SK-N-SH (cell line): ENCODE measurements around the gene TSHR. TPM values are rescaled to one million over a fixed set of nuclear protein-coding genes. Genes with fewer than 3 reads are reported as not detected.

Experiments used
- CTCF ChIA-PET: fragments of 300-600, 350-600 bp; formaldehyde crosslinking; extraction: SDS; loops from one replicate; lab custom pipeline; 2021; lab: Yijun Ruan, JAX
- POLR2A ChIA-PET: fragments of 350-600 bp; sonication (Branson Sonifier 250); formaldehyde crosslinking; extraction: SDS; loops from one replicate; lab custom pipeline; 2020; ENCODE audit warnings: antibody characterized with exemption, inconsistent platforms; lab: Yijun Ruan, JAX
- DNase-seq: peaks from one replicate; pipeline ENCODE4 v3.0.0; 2012
- H2AFZ ChIP-seq: fragments of 200-600 bp; sonication (generic); 2 replicates; pipeline ENCODE4 v1.8.1; 2016; ENCODE audit warnings: antibody characterized with exemption, mild to moderate bottlenecking, low read depth
- H3F3A ChIP-seq: fragments of 200-600 bp; sonication (generic); replicated peaks from 2 replicates; pipeline ENCODE3; 2016; ENCODE audit warnings: antibody characterized with exemption, mild to moderate bottlenecking; ENCODE audit not compliant: insufficient read depth
- H3K27ac ChIP-seq, 2 experiments: fragments of 200-500 bp in 1 of 2; fragments of 200-600 bp in 1 of 2; sonication (Bioruptor generic) in 1 of 2; sonication (generic), shearing (Covaris generic) in 1 of 2; 2 replicates each; pipeline versions ENCODE4 v1.5.1 to v1.6.1; 2014 to 2016; ENCODE audit warnings: low read depth in 2 of 2, inconsistent platforms in 1 of 2, low read length in 1 of 2, mild to moderate bottlenecking in 1 of 2, mixed read lengths in 1 of 2
- H3K27me3 ChIP-seq: fragments of 200-600 bp; sonication (generic), shearing (Covaris generic); 2 replicates; pipeline ENCODE4 v1.6.1; 2016; ENCODE audit warnings: mixed run types; ENCODE audit not compliant: insufficient read depth
- H3K36me3 ChIP-seq, 2 experiments: fragments of 200-500 bp in 1 of 2; fragments of 200-600 bp in 1 of 2; sonication (Bioruptor generic) in 1 of 2; sonication (generic) in 1 of 2; replicated peaks in 1 of 2; 2 replicates each; pipeline versions ENCODE3 to v1.5.1; 2014 to 2016; ENCODE audit warnings: low read length in 1 of 2, mild to moderate bottlenecking in 1 of 2; ENCODE audit not compliant: insufficient read depth in 2 of 2, control insufficient read depth in 1 of 2
- H3K4me1 ChIP-seq, 2 experiments: fragments of 200-500 bp in 1 of 2; fragments of 200-600 bp in 1 of 2; sonication (Bioruptor generic) in 1 of 2; sonication (generic), shearing (Covaris generic) in 1 of 2; 2 replicates each; pipeline versions ENCODE4 v1.5.1 to v1.6.1; 2014 to 2016; ENCODE audit warnings: low read depth in 1 of 2, low read length in 1 of 2, mixed run types in 1 of 2; ENCODE audit not compliant: insufficient read depth in 2 of 2, control insufficient read depth in 1 of 2
- H3K4me2 ChIP-seq: fragments of 200-600 bp; sonication (generic), shearing (Covaris generic); 2 replicates; pipeline ENCODE4 v1.6.1; 2017; ENCODE audit warnings: mixed run types
- H3K4me3 ChIP-seq, 2 experiments: fragments of 200-500 bp in 1 of 2; fragments of 200-600 bp in 1 of 2; sonication (Bioruptor generic) in 1 of 2; sonication (generic), shearing (Covaris generic) in 1 of 2; 2 replicates each; pipeline versions ENCODE4 v1.5.1 to v1.8.1; 2014 to 2016; ENCODE audit warnings: low read depth in 2 of 2, inconsistent platforms in 1 of 2, low read length in 1 of 2, mild to moderate bottlenecking in 1 of 2, mixed read lengths in 1 of 2, moderate library complexity in 1 of 2
- H3K79me2 ChIP-seq: fragments of 200-600 bp; sonication (generic); 2 replicates; pipeline ENCODE4 v1.8.1; 2017; ENCODE audit warnings: mild to moderate bottlenecking; ENCODE audit not compliant: insufficient read depth
- H3K9ac ChIP-seq: fragments of 200-600 bp; sonication (generic); 2 replicates; pipeline ENCODE4 v1.6.1; 2017; ENCODE audit warnings: mixed run types
- H3K9me2 ChIP-seq: fragments of 200-600 bp; sonication (generic); 2 replicates; pipeline ENCODE4 v1.6.1; 2017; ENCODE audit warnings: mixed run types
- H3K9me3 ChIP-seq: fragments of 200-600 bp; sonication (generic); 2 replicates; pipeline ENCODE4 v1.6.1; 2017; ENCODE audit warnings: mixed run types, mild to moderate bottlenecking, moderate library complexity
- H4K20me1 ChIP-seq: fragments of 200-600 bp; sonication (generic); 2 replicates; pipeline ENCODE4 v1.6.1; 2017; ENCODE audit warnings: mild to moderate bottlenecking, mixed run types; ENCODE audit not compliant: insufficient read depth
- CHD2 ChIP-seq: fragments of 150-350 bp; IDR thresholded peaks from 2 replicates; pipeline ENCODE4 v1.6.1; 2018; ENCODE audit warnings: low read length; ENCODE audit not compliant: partially characterized antibody
- CTCF ChIP-seq: fragments of 200-600 bp; sonication (generic); IDR thresholded peaks from 2 replicates; pipeline ENCODE4 v1.6.1; 2017; ENCODE audit warnings: antibody characterized with exemption, mild to moderate bottlenecking, moderate library complexity
- EZH2phosphoT487 ChIP-seq: fragments of 200-600 bp; sonication (generic); IDR thresholded peaks from 2 replicates; pipeline ENCODE4 v1.6.1; 2017; ENCODE audit warnings: low read depth, mixed run types, mild to moderate bottlenecking, antibody characterized with exemption, moderate library complexity, borderline replicate concordance
- FOXM1 ChIP-seq: IDR thresholded peaks from 2 replicates; pipeline ENCODE4 v1.4.0; 2012; ENCODE audit warnings: low read depth, mild to moderate bottlenecking
- GABPA ChIP-seq: IDR thresholded peaks from 2 replicates; pipeline ENCODE4 v1.4.0; 2012; ENCODE audit warnings: low read depth, mild to moderate bottlenecking
- IRF3 ChIP-seq: fragments of 150-350 bp; IDR thresholded peaks from 2 replicates; pipeline ENCODE4 v1.6.1; 2016; ENCODE audit warnings: mild to moderate bottlenecking, low read depth, low read length
- MAX ChIP-seq: IDR thresholded peaks from 2 replicates; pipeline ENCODE4 v1.4.0; 2012; ENCODE audit warnings: low read depth
- MEF2A ChIP-seq: IDR thresholded peaks from 2 replicates; pipeline ENCODE4 v1.4.0; 2012; ENCODE audit warnings: low read depth, borderline replicate concordance
- MXI1 ChIP-seq: IDR thresholded peaks from 2 replicates; pipeline ENCODE4 v1.6.1; 2012; ENCODE audit warnings: mild to moderate bottlenecking, low read depth, low read length, improper control_type of control experiment
- NRF1 ChIP-seq: IDR thresholded peaks from 2 replicates; pipeline ENCODE4 v1.6.1; 2012; ENCODE audit warnings: low read depth, mild to moderate bottlenecking, low read length
- PBX3 ChIP-seq: IDR thresholded peaks from 2 replicates; pipeline ENCODE4; 2012
- POLR2AphosphoS5 ChIP-seq: IDR thresholded peaks from 2 replicates; pipeline ENCODE4 v1.6.1; 2012; ENCODE audit warnings: low read depth, low read length
- RAD21 ChIP-seq: IDR thresholded peaks from 2 replicates; pipeline ENCODE4 v1.6.1; 2012; ENCODE audit warnings: mild to moderate bottlenecking, low read length
- RCOR1 ChIP-seq: fragments of 150-350 bp; IDR thresholded peaks from 2 replicates; pipeline ENCODE4 v1.6.1; 2017; ENCODE audit warnings: antibody characterized with exemption, low read length
- REST ChIP-seq: IDR thresholded peaks from 2 replicates; pipeline ENCODE4 v1.6.1; 2012; ENCODE audit warnings: mild to moderate bottlenecking, low read depth, low read length, moderate library complexity
- RFX5 ChIP-seq: IDR thresholded peaks from 2 replicates; pipeline ENCODE4 v1.6.1; 2012; ENCODE audit warnings: mild to moderate bottlenecking, improper control_type of control experiment, low read length
- SIN3A ChIP-seq: IDR thresholded peaks from 2 replicates; pipeline ENCODE4 v1.6.1; 2012; ENCODE audit warnings: low read depth, mild to moderate bottlenecking, low read length, moderate library complexity, borderline replicate concordance
- SMC3 ChIP-seq: IDR thresholded peaks from 2 replicates; pipeline ENCODE4 v1.6.1; 2012; ENCODE audit warnings: low read depth, low read length, improper control_type of control experiment
- TAF1 ChIP-seq: IDR thresholded peaks from 2 replicates; pipeline ENCODE4 v1.6.1; 2012; ENCODE audit warnings: low read depth, mild to moderate bottlenecking, low read length, moderate library complexity, borderline replicate concordance
- TCF12 ChIP-seq: IDR thresholded peaks from 2 replicates; pipeline ENCODE4 v1.4.0; 2012
- TEAD4 ChIP-seq: IDR thresholded peaks from 2 replicates; pipeline ENCODE4 v1.4.0; 2012; ENCODE audit warnings: mild to moderate bottlenecking, borderline replicate concordance; ENCODE audit not compliant: insufficient read depth
- USF2 ChIP-seq: fragments of 150-350 bp; IDR thresholded peaks from 2 replicates; pipeline ENCODE4 v1.6.1; 2017; ENCODE audit warnings: antibody characterized with exemption, low read length, low read depth, borderline replicate concordance
- ZBTB33 ChIP-seq: IDR thresholded peaks from 2 replicates; pipeline ENCODE4 v1.4.0; 2012; ENCODE audit warnings: low read depth, borderline replicate concordance
- WGBS: methylation state at CpG from one replicate; pipeline ENCODE4 v1.1.6; 2017; ENCODE audit warnings: low lambda C conversion rate; 5-methylcytosine and 5-hydroxymethylcytosine counted together
- polyA plus RNA-seq, 3 experiments: library from polyadenylated mRNA; depleted of rRNA; stranded (reverse); fragments of >200 nt; gene quantifications; 2 replicates each; pipeline ENCODE4 v1.2.3, GENCODE V29; 2012

TSHR gene
- polyA plus RNA-seq, 1 of the 3 experiments (the other 2 are of a cell fraction): not detected

GRCh38 chr14:81062816-81063215 lies 107.4 kb downstream of the TSHR start:
- no peaks in the 10 kb centered on the region for H3F3A ChIP-seq
- DNase-seq: peak; percentile 11
- H3K4me2 ChIP-seq: no peak overlapping the region
- ChIA-PET POLR2A (no interaction called here), CTCF (interaction anchor here (0.7 to 2.5 kb wide), 3 partner anchors 12 to 390 kb away, joined by 3 to 6 read pairs (median 4); no protein-coding TSS in a partner anchor)
- H3K36me3 ChIP-seq: no peaks in the 10 kb centered on the region
- no peaks in the 10 kb centered on the region for H3K9me2 ChIP-seq
- no peak overlapping the region for H2AFZ ChIP-seq
- H3K27me3 ChIP-seq: no peaks in the 10 kb centered on the region
- H3K9ac ChIP-seq: no peak overlapping the region
- no peaks in the 10 kb centered on the region for H4K20me1 ChIP-seq
- H3K9me3 ChIP-seq: no peaks in the 10 kb centered on the region
- 0% methylated on average over 4 of the region's 4 CpGs for WGBS
- no peak overlapping the region for H3K27ac ChIP-seq
- H3K79me2 ChIP-seq: no peaks in the 10 kb centered on the region
- H3K4me1 ChIP-seq: no peaks in the 10 kb centered on the region
- no peak overlapping the region for H3K4me3 ChIP-seq
- peak; percentile 42 for TF ChIP-seq CTCF
- TF ChIP-seq CHD2: no peak
- TF ChIP-seq TEAD4: no peak
- TF ChIP-seq FOXM1: no peak
- 0 out of 2 replicates have a peak, but pooled peaks have one; percentile 3 for TF ChIP-seq SMC3
- TF ChIP-seq RCOR1: no peak
- no peak for TF ChIP-seq MXI1
- no peak for TF ChIP-seq GABPA
- TF ChIP-seq POLR2AphosphoS5: no peak
- TF ChIP-seq SIN3A: no peak
- TF ChIP-seq EZH2phosphoT487: no peak
- TF ChIP-seq REST: no peak
- TF ChIP-seq MAX: no peak
- no peak for TF ChIP-seq IRF3
- TF ChIP-seq RFX5: no peak
- TF ChIP-seq MEF2A: no peak
- TF ChIP-seq TCF12: no peak
- no peak for TF ChIP-seq NRF1
- TF ChIP-seq PBX3: no peak
- TF ChIP-seq ZBTB33: no peak
- no peak for TF ChIP-seq USF2
- no peak for TF ChIP-seq TAF1
- TF ChIP-seq RAD21: peak; percentile 44
